ENCODE measurements around the gene GRIK2.

Gene GRIK2

GRCh38 chr6:101527467-101527866 is 134.0 kb downstream of the GRIK2 start:
- DNase-seq (ENCODE audit: low read depth) = no peak
- no peak overlapping the region for H3K4me3 ChIP-seq (ENCODE audit: low read depth, low read length)
- TF ChIP-seq CTCF (IDR thresholded peaks at IDR 0.05; ENCODE audit: insufficient read depth, low read depth, low read length, missing control alignments) = no peak

GRCh38 chr6:101528801-101529200 is 135.3 kb downstream of the GRIK2 start:
- no peak for DNase-seq (ENCODE audit: low read depth)
- H3K4me3 ChIP-seq (ENCODE audit: low read depth, low read length) = no peak overlapping the region
- TF ChIP-seq CTCF (IDR thresholded peaks at IDR 0.05; ENCODE audit: insufficient read depth, low read depth, low read length, missing control alignments) = no peak

- no peak for DNase-seq (ENCODE audit: low read depth)
- H3K4me3 ChIP-seq (ENCODE audit: low read depth, low read length) = no peak overlapping the region
- TF ChIP-seq CTCF (IDR thresholded peaks at IDR 0.05; ENCODE audit: insufficient read depth, low read depth, low read length, missing control alignments) = no peak
Measured at GRCh38 chr6:101531538-101531937, 138.0 kb downstream of the GRIK2 start.

- no peak overlapping the region for H3K4me3 ChIP-seq (ENCODE audit: low read depth, low read length)
- DNase-seq (ENCODE audit: low read depth) = no peak
- TF ChIP-seq CTCF (IDR thresholded peaks at IDR 0.05; ENCODE audit: insufficient read depth, low read depth, low read length, missing control alignments) = no peak
Measured at GRCh38 chr6:101534386-101534785, 140.9 kb downstream of the GRIK2 start.

- no peak for TF ChIP-seq CTCF (IDR thresholded peaks at IDR 0.05; ENCODE audit: insufficient read depth, low read depth, low read length, missing control alignments)
- DNase-seq (ENCODE audit: low read depth) = no peak
- no peak overlapping the region for H3K4me3 ChIP-seq (ENCODE audit: low read depth, low read length)
Measured at GRCh38 chr6:101534821-101535220, 141.3 kb downstream of the GRIK2 start.

- TF ChIP-seq CTCF (IDR thresholded peaks at IDR 0.05; ENCODE audit: insufficient read depth, low read depth, low read length, missing control alignments) = no peak
- DNase-seq (ENCODE audit: low read depth) = no peak
- no peak overlapping the region for H3K4me3 ChIP-seq (ENCODE audit: low read depth, low read length)
Measured at GRCh38 chr6:101537753-101538316, 144.3 kb downstream of the GRIK2 start.

- no peak for DNase-seq (ENCODE audit: low read depth)
- no peak overlapping the region for H3K4me3 ChIP-seq (ENCODE audit: low read depth, low read length)
- no peak for TF ChIP-seq CTCF (IDR thresholded peaks at IDR 0.05; ENCODE audit: insufficient read depth, low read depth, low read length, missing control alignments)
Measured at GRCh38 chr6:101539510-101540245, 146.2 kb downstream of the GRIK2 start.
